Measurements from ENCODE around the gene AKAP11.
A peak's percentile ranks its signal among the peaks of the same experiment; 100 is the strongest.

DNA sequence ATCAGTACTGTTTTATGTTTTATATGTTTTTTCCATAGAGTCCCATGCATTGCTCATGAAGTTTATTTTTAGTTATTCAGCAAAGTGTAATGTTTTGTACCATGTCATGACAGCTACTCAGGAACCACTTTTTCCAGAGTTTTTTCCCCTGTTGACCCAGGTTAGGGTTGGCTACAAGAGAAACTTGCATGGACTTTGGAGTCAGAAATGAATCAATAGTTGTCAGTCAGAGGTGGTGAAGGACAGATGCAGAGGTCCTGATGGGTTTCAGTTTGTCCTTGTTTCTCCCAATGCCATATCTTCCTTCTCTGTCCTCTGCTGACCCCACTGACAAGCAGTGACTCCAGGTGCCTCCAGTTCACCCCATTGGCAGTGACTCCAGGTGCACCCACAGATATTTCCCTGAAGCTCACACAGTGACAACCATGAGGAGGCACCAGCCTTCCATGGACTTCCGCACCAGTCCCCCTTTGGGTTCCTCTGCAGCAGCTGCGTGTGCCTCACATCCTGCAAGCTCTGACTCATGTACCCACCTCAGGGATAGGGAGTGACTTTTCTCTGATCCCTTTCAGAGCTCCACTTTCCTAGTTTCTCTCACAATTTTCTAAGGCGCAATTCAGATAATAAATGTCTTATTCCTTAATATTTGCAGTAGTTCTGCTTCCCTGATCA, 92.1 kb downstream of the AKAP11 start:
- TF ChIP-seq CTCF (conservative IDR thresholded peaks at IDR 0.05; ENCODE audit: low read depth, low read length) (peak; percentile 46; the same call in 1 of the 2 replicates), EZH2 (IDR thresholded peaks at IDR 0.05; ENCODE audit: low read length, unreplicated experiment) (no peak)
